IPS-NIHi7 (cell line): ENCODE measurements around the gene CEBPG.
A peak's percentile ranks its signal among the peaks of the same experiment; 100 is the strongest.

Experiments used
- DNase-seq: peaks from one replicate; pipeline ENCODE4 v3.0.0; 2012; ENCODE audit warnings: mixed read lengths; ENCODE audit errors: extremely low spot score

CEBPG gene

DNA sequence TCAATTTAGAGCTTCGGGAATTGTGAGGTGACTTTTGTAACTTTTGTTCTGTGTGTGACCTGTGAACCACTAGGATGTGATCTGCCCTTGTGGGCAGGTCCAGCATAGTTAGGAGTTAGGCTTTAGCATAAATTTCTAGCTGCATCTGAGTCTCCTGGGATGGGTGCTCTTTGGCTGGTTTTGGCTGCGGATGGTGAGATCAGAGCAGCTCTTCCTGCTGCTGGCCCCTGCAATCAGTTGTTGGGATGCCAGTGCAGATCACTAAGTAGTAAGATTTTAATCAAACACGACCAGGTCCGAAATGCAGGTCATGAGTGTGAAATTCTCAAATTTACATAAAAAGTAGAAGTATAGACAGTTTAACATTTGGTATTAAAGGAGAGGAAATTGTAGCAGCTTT is 8.5 kb downstream of the CEBPG start:
- DNase-seq: no peak

DNA sequence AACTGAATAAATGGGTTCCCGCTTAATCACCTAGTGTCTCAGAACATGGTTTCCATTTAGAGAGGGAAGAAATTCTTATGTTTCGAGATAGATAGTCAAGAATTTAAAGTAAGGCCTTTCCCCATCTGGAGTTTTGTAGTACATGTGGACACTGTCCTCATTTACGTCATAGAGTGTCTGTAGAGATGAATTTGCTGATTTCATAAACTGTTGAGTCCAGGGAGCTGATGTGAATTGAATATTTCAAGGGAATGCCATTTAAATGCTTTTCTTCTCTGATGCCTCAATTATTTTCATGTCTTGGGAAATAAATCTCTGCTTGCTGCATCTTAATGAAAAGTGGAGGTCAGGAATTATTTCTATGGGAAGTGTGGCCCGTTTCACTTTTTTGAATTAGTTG is 9.5 kb downstream of the CEBPG start:
- DNase-seq: no peak

DNA sequence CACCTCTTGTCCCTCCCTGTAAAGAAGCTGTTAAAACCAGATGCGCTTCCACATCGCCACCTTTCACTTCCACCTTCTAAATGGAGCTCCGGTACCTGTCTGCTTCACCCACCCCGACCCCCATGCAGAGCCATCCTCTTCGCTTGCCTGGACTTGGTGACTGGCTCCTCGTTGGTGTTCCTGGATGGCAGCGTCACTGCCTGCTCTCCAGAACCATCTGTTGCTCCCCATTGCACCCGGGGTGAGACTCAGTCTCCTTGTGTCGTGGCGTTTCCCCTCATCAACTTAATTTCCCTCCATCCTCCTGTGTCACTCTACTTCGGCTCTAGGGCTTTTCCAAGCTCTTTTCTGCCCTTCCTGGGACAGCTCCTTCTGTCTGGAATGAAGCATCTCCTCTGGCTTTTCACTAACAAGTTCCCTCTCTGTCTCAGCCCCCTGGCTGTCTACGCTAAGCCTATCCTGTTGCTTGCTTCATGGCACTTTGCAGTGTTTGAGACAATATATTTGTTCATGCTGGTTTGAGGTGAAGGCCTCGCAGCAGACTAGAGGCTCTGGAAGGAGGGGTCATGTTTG is 10.3 kb downstream of the CEBPG start:
- DNase-seq: no peak

DNA sequence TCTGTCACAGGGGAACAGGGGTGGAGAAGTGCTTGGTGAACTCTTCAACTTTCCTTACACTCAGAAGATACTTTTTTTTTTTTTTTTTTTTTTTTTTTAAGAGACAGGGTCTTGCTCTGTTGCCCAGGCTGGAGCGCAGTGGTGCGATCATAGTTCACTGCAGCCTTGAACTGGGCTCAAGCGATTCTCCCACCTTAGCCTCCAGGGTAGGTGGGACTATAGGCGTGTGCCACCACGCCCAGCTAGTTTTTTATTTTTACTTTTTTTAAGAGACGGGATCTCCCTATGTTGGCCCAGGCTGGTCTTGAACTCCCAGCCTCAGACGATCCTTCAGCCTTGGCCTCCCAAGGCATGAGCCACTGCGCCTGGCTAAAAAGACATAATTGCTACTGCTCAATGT is 11.5 kb downstream of the CEBPG start:
- DNase-seq: no peak

DNA sequence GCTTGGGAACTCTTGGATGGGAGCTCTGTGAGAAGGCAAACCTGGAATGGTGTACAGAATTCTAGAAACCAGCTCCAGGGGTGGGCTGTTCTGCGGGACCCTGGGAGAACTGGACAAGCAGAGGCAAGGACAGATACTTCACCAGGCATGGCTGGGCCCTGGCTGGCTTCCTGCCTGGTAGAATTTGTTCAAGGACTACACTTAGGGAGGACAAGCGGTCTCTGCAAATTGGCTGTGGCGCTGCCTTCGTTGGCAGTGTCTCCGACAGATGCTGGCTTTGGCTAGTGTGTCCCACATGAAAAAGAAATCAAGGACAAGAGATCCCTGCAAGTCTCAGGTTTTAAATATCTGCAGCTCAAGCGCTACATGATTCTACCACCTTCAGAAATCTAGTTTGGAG is 12.4 kb downstream of the CEBPG start:
- no peak for DNase-seq

GRCh38 chr19:33386361-33386858 is 12.9 kb downstream of the CEBPG start:
- no peak for DNase-seq

- no peak for DNase-seq
Measured at GRCh38 chr19:33387351-33388230, 14.1 kb downstream of the CEBPG start.

DNA sequence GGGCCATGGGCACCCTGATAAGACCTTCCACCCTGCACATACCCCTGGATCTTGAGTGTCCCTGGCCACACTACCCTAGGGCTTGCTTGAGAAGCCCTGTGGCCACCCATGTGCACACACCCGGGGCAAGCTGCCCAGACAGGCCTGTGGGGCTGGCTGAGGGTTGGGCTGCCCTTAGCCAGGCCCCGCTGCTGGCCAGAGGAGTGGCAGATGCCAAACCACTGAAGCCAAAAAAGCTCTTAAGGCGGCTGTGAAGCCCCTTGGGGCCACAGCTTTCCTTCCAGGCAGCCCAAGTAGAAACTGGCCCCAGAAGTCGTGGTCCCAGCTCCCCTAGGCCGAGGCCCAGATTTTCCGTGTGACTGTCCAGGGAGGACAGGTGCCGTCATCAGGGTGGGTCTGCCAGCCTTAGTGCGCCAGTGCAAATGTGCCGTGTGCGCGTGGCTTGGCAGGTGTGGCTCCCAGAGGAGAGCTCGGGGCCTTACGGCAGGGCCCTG is 14.8 kb downstream of the CEBPG start:
- no peak for DNase-seq

DNA sequence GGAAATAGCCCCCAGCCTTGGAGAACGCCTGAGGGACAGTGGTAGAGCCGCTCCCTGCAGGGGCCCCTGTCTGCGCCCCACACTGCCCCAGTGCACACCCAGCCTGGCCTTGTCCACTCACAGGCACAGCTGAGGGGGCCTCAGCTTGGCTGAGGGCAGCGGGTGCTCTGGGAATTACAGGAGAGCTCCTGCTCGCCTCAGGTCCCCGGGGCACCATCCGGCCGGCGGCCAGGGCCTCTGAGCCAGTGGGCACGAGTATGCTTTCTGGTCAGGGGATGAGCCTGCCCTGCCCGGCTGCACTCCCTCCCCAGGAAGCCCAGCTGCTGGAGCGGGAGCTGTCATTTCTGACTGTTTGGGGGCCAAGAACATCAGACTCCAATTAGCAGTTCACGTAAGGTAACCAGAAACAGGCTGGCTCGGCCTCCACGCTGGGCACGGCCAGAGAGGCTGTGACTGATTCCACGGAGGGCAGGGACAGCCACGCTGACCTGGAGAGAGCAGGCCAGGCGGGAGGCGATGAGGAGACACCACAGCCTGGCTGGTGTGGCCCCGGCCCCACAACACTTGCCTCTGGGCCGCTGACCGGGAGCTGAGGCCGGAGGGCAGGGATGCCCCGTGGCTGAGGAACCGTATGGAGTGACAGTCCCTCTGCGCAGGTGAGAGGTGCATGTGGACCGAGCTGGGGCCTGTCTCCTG is 15.4 kb downstream of the CEBPG start:
- no peak for DNase-seq

DNA sequence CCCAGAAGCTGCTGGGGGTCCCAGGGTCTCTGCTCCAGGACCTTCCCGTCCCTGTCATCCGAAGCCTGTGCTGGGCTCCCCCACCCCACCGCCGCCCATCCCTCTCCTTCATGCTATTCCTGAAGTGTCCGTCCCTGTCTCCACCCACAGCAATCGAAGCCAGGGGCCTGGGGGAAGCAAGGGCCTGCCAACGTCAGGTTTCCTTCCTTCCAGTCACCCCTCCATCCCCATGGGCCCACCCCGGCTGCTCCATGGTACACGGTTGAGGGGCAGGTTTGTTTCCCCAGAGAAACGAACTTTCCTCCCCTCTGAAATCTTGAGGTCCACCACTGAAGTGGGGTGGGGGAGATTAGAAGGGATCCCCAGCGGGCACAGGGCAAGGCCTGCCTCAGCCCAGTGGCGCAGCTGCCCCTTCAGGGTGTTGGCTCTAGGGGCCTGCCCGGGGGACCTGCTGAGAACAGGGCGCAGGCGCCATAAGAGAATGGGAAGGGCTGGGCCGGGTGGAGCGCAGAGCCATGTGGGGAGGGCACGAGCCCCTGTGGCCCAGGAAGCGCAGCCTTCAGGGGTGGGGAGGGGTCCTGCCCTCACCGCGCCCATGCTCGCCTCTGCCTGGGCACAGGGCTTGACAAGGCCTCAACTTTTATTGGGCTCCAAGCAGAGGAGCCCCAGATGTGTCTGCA is 16.1 kb downstream of the CEBPG start:
- DNase-seq: no peak

DNA sequence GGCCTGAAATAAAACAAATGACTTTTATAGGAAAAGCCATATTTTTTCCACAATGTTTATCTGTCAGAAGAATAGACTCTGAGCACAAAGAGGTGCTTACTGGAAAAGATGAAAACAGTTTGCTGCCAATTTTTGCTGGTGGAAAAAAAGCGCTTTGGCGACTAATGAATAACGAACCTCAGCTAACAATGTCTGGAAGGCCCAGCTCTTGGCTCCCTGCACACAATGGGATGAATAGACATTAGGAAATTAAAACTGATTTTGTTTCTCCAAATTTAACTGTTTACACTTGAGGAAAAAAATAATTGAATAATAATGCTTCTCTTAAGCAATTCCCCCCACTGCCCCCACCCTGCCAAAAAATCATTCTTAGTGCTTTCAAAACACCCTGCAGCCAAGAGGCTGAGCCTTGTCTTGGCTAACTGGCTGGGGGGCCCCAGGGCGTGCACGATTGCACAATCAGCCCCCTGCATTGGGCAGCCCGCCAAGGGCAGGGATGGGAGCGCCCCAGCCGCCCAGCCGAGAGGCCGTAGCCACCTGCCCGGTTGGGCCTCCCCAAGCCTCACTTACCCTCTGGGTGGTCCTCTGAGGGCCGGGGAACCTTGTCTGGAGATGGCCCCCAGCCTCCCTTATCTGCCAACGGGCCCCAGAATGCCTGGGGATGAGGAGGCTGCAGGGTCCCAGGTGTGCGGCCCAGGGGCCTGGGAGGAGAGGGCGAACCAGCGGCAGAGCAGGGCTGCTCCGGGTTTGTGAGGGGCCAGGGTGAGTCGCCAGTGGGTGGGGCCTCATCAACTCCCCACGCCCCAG is 16.8 kb downstream of the CEBPG start:
- DNase-seq: no peak

- DNase-seq: no peak
Measured at GRCh38 chr19:33390908-33391630, 17.6 kb downstream of the CEBPG start.

GRCh38 chr19:33391631-33392249 is 18.2 kb downstream of the CEBPG start:
- DNase-seq: no peak

DNA sequence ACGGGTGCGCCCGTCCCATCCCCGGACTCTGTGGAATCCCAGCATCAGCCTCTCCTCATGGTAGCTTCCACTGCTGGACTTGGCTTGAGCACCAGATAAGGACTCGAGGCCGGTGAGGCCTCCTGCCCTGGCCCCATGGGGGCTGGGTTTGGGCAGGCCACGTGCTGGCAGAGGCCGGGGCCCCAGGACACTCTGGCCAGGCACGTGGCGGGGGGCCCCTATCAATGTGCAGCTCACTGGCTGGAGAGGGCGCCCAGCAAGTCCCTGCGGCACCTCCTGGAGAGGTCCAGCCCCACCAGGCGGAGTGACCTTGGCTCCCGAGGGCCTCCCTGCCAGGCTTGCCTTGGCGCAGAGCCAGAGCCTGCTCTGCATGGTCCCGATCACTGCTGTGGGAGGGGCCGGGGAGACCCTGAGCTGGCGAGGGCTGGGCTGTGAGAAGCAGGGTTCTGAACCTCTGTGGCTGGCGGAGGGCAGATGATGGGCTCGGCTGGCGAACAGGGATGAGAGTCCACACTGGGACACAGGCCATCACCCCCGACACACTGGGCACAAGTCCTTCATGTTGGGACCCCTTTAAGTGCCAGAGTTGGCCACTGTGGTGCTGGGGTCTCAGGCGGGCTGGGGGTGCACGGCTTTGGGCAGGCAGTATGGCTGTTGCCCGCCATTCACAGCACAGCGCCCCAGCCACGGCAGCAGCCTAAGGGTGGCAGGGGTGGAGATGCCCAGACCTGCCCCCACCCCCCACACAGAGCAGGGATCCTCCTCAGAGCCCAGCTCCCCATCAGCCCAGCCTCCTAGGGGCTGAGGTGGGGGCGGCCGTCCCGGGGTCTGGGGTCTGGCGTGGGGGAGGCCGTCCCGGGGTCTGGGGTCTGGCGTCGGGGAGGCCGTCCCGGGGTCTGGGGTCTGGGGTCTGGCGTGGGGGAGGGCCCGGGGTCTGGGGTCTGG is 19.1 kb downstream of the CEBPG start:
- DNase-seq: no peak

DNA sequence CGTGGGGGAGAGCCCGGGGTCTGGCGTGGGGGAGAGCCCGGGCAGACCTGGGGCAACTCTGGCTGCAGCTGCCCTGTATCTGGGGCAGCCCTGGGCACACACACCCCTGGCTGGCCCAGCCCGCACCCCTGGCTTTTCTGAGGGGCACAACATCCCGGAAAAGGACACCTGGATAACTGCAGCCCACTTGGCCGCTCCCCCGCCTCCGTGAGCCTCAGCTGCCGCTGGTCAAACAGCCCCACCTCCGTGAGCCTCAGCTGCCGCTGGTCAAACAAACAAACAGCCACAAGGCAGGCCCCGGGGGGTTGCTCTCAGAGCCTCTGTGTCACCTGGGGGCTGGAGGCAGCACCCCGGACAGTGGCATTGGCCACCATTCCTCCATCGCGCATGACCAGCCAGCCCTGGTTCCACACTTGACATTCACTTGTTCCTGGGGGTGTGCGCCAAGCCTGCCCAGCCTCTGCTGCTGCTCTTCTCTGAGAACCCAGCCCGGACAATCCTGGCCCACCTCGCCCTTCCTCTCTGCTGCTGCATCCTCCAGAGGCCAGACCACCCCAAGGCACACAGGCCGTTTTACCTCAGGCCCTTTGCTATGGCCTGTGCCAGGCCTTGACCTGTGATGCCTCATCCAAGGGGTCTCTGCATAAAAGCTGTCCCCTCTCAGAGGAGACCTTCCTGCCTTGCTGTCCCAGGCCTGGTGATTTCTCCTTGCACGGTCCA is 19.9 kb downstream of the CEBPG start:
- DNase-seq: peak; percentile 48

DNA sequence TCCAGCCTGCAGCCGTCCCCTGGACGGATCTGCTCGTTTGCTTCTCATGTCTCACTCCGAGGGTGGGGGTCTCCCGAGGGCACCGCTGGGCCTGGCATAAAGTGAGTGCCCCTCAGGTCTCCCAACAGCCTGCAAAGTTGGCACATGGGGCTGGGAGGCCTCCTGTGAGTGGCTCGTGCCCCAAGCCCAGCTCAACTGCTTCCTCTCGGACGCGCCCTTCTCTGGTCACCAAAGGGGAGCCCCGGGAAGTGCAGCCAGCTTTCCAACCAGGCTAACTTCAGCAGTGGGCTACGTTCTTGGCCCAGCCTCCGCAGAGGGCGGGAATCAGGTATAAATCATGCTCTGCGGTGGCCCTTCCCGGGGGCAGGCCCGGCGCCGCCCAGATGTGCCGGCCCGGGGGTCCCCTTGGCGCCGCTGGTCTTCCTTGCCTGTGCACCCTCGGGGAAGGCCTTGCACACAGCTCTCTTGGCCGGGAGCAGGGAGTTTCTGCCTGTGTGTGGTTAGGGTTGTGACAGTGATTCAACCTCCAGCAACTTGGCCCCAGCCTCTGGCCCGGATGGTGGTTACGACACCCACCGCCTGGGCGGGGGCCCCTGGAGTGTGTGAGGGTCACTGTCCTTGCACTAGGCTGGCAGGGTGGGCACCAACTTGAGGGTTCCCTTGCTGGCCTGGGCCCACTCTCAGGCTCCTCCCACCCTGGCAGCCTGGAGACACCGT is 20.7 kb downstream of the CEBPG start:
- no peak for DNase-seq
